OCI-LY7 (cell line): ENCODE measurements around the gene TNC. TPM values are rescaled to one million over a fixed set of nuclear protein-coding genes. Genes with fewer than 3 reads are reported as not detected.

Experiments used
- BruUV-seq: library from RNA; stranded (reverse); fragments of 400-500 nt; replicated peaks from 2 replicates; lab custom pipeline; 2021; lab: Mats Ljungman, UMichigan
- CTCF ChIA-PET: fragments of 300-600 bp; sonication (Branson Sonifier 250); formaldehyde crosslinking; loops from one replicate; lab custom pipeline; 2022; ENCODE audit warnings: antibody characterized with exemption; ENCODE audit not compliant: unreplicated experiment; lab: Charles Lee
- POLR2A ChIA-PET: fragments of 300-600 bp; sonication (Branson Sonifier 250); formaldehyde crosslinking; loops from one replicate; lab custom pipeline; 2022; ENCODE audit warnings: antibody characterized with exemption; lab: Charles Lee
- DNase-seq: peaks from one replicate; pipeline ENCODE4 v3.0.0-alpha.2; 2015; ENCODE audit warnings: low spot score
- H2AFZ ChIP-seq: fragments of 200-600 bp; sonication (generic), shearing (Covaris generic); 2 replicates; pipeline ENCODE4 v1.6.1; 2014; ENCODE audit warnings: mild to moderate bottlenecking, antibody characterized with exemption, low read length, moderate library complexity
- H3K27ac ChIP-seq: fragments of 200-600 bp; sonication (generic); 2 replicates; pipeline ENCODE4 v1.5.1; 2014; ENCODE audit warnings: mixed run types, low read depth, mild to moderate bottlenecking, moderate library complexity, low read length, inconsistent platforms; ENCODE audit not compliant: poor library complexity, severe bottlenecking
- H3K36me3 ChIP-seq: fragments of 200-600 bp; sonication (generic); 2 replicates; pipeline ENCODE4 v1.6.1; 2014; ENCODE audit warnings: mild to moderate bottlenecking, antibody characterized with exemption, low read length, moderate library complexity, mixed read lengths; ENCODE audit not compliant: insufficient read depth
- H3K4me1 ChIP-seq: fragments of 200-600 bp; sonication (generic); 2 replicates; pipeline ENCODE4 v1.5.1; 2014; ENCODE audit warnings: mild to moderate bottlenecking, low read length; ENCODE audit not compliant: insufficient read depth, poor library complexity, severe bottlenecking
- H3K4me2 ChIP-seq: fragments of 200-600 bp; sonication (generic); 2 replicates; pipeline ENCODE4 v1.6.1; 2014; ENCODE audit warnings: mild to moderate bottlenecking, low read length
- H3K4me3 ChIP-seq: fragments of 200-600 bp; sonication (generic); 2 replicates; pipeline ENCODE4 v1.5.1; 2014; ENCODE audit warnings: mild to moderate bottlenecking, low read depth, low read length; ENCODE audit not compliant: poor library complexity, severe bottlenecking
- H3K79me2 ChIP-seq: fragments of 200-600 bp; sonication (generic); 2 replicates; pipeline ENCODE4 v1.6.1; 2016; ENCODE audit warnings: low read depth, mild to moderate bottlenecking, low read length, moderate library complexity, mixed read lengths; ENCODE audit not compliant: insufficient read depth
- H3K9me2 ChIP-seq: fragments of 200-600 bp; sonication (generic); 2 replicates; pipeline ENCODE4 v1.6.1; 2016; ENCODE audit warnings: mild to moderate bottlenecking, low read length, mixed read lengths; ENCODE audit not compliant: insufficient read depth
- H3K9me3 ChIP-seq: fragments of 200-600 bp; sonication (generic); 2 replicates; pipeline ENCODE4 v1.6.1; 2014; ENCODE audit warnings: mild to moderate bottlenecking, mixed run types, low read length, mixed read lengths
- H4K20me1 ChIP-seq: fragments of 200-600 bp; sonication (generic); 2 replicates; pipeline ENCODE4 v1.6.1; 2014; ENCODE audit warnings: mild to moderate bottlenecking, antibody characterized with exemption, low read length, moderate library complexity, mixed read lengths; ENCODE audit not compliant: insufficient read depth
- EZH2phosphoT487 ChIP-seq: fragments of 200-600 bp; sonication (generic); IDR thresholded peaks from 2 replicates; pipeline ENCODE4 v1.6.1; 2018; ENCODE audit warnings: low read depth, borderline replicate concordance, mild to moderate bottlenecking, mixed run types, antibody characterized with exemption, low read length, moderate library complexity, mixed read lengths
- intact Hi-C: fragments of 100-400 bp; cut with micrococcal nuclease; formaldehyde crosslinking; loops from one replicate; pipeline ENCODE4 v1.10.0; 2022; ENCODE audit not compliant: unreplicated experiment
- total RNA-seq, 2 experiments: library from RNA; depleted of rRNA in 1 of 2; stranded (reverse); fragments of >200 nt in 1 of 2; shearing (Covaris generic) in 1 of 2; gene quantifications; 2 replicates each; pipeline ENCODE4 v1.2.3, GENCODE V29; 2014 to 2022
- TF ChIP-seq, protein P1 (sequence below): fragments of 200-600 bp; sonication (generic); conservative IDR thresholded peaks from 2 replicates; pipeline ENCODE4 v1.5.1; 2014; ENCODE audit warnings: mild to moderate bottlenecking, antibody characterized with exemption, low read length, moderate library complexity, mixed read lengths

TNC gene
- total RNA-seq, 2 experiments from 2014 or later: not detected

DNA sequence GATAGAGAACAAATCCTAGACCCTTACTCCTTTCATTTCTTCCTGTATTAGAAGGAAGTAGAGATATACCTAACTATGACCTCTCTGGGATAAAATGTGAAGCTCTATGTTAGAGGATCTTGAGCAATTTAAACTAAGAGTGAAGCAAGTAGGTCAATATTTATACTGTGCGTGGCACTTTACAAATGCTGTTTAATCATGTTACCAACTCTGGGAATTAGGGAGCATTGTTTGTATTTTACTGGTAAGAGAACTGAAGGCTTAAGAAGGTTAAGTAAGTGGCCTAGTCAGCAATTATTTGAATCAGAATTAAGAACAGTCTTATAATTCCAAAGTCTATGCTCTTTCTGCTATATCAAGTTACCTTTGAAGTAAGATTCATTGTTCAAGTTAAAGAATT lies 12.0 kb downstream of the TNC start:
- H3K27ac ChIP-seq: no peak overlapping the region
- H3K9me3 ChIP-seq: no peaks in the 10 kb centered on the region
- no peaks in the 10 kb centered on the region for H3K36me3 ChIP-seq
- no peak overlapping the region for H3K4me2 ChIP-seq
- ChIA-PET POLR2A (interaction anchor here (1.0 kb wide), 1 partner anchor 300 kb away, joined by 3 read pairs; the partner anchor contains the start of gene TNFSF15), CTCF (no interaction called here)
- TF ChIP-seq, protein P1, sequence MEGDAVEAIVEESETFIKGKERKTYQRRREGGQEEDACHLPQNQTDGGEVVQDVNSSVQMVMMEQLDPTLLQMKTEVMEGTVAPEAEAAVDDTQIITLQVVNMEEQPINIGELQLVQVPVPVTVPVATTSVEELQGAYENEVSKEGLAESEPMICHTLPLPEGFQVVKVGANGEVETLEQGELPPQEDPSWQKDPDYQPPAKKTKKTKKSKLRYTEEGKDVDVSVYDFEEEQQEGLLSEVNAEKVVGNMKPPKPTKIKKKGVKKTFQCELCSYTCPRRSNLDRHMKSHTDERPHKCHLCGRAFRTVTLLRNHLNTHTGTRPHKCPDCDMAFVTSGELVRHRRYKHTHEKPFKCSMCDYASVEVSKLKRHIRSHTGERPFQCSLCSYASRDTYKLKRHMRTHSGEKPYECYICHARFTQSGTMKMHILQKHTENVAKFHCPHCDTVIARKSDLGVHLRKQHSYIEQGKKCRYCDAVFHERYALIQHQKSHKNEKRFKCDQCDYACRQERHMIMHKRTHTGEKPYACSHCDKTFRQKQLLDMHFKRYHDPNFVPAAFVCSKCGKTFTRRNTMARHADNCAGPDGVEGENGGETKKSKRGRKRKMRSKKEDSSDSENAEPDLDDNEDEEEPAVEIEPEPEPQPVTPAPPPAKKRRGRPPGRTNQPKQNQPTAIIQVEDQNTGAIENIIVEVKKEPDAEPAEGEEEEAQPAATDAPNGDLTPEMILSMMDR: no peak
- TF ChIP-seq EZH2phosphoT487: no peak
- H2AFZ ChIP-seq: no peak overlapping the region
- no peaks in the 10 kb centered on the region for H4K20me1 ChIP-seq
- H3K4me3 ChIP-seq: no peak overlapping the region
- no peaks in the 10 kb centered on the region for H3K79me2 ChIP-seq
- no peaks in the 10 kb centered on the region for H3K4me1 ChIP-seq
- H3K9me2 ChIP-seq: no peaks in the 10 kb centered on the region
- no peak for DNase-seq
- no TSS peak for BruUV-seq
- intact Hi-C loops: no loop called here

DNA sequence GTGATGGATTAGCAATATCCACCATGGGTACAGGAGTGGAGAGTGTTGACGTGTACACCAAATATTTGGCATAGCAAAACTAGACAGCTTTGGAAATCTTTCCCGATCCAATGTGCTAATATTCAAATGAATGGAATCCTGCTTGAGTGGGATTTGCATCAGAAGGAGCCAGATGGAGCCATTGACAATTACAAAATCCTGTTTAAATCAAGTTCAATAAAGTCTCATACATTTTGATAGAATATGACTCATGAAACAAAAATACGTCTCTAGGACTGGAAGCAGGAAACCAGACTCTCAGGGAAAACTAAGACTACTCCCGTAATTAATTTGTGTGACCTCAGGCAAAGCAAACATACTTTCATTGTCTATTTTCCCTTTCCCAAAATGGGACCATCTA lies 13.0 kb downstream of the TNC start:
- CTCF ChIA-PET: no interaction called here
- Histone ChIP-seq H2AFZ (no peak overlapping the region), H3K9me2 (no peaks in the 10 kb centered on the region), H3K79me2 (no peaks in the 10 kb centered on the region), H3K27ac (no peak overlapping the region), H3K4me3 (no peak overlapping the region), H3K36me3 (no peaks in the 10 kb centered on the region), H3K4me1 (no peaks in the 10 kb centered on the region), H3K4me2 (no peak overlapping the region), H4K20me1 (no peaks in the 10 kb centered on the region), H3K9me3 (no peaks in the 10 kb centered on the region)
- TF ChIP-seq EZH2phosphoT487: no peak
- TF ChIP-seq, protein P1: no peak
- intact Hi-C loops: no loop called here
- DNase-seq: no peak
- no TSS peak for BruUV-seq
- POLR2A ChIA-PET: no interaction called here

DNA sequence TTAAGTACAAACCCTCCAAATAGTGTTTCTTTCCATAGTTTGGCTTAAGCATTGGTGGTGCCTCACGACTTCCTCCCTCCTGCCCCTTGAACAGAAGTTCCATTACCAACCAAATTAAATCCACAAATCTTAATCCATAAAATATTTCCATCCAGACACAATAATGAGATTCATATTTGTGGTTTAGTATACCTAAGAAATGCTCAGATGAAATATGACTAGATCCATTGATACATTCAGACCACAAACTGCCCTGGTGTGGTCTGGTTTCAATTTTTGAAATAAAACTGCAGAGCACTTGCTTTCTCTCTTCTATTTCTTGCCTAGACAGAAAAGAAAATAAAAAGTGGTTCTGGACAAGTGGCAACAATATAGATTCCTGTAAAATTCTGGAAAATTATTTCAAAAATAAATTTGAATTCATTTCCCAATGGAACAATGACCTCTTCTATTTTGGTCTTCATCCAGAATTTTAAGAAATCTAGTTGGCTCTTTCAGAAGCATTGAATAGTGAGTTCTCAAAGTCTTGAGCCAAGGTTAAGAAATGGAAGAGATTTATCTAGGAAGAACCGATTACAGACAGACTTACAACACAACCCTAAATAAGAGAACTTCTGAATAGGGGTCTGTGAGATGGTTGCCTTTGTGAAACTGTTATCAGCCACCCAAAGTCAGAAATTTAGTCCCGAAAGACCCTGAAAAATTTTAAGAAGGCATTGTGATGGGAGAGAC lies 14.0 kb downstream of the TNC start:
- TF ChIP-seq EZH2phosphoT487: no peak
- TF ChIP-seq, protein P1: no peak
- Histone ChIP-seq H4K20me1 (no peaks in the 10 kb centered on the region), H2AFZ (no peak overlapping the region), H3K9me3 (no peaks in the 10 kb centered on the region), H3K36me3 (no peaks in the 10 kb centered on the region), H3K4me1 (no peaks in the 10 kb centered on the region), H3K9me2 (no peaks in the 10 kb centered on the region), H3K4me2 (no peak overlapping the region), H3K79me2 (no peaks in the 10 kb centered on the region), H3K4me3 (no peak overlapping the region), H3K27ac (no peak overlapping the region)
- intact Hi-C loops: no loop called here
- DNase-seq: no peak
- BruUV-seq: no TSS peak
- ChIA-PET CTCF (no interaction called here), POLR2A (no interaction called here)
